GM23338 (cell line): ENCODE results near the gene DNAJC4. TPM values are rescaled to one million over a fixed set of nuclear protein-coding genes. Genes with fewer than 3 reads are reported as not detected.

ENCODE experiments used
- ATAC-seq: fragments of 200-7000 bp; cut with Tn5 transposase; 3 replicates; pipeline ENCODE4 v1.9.1; 2020
- DNase-seq: peaks from one replicate; pipeline ENCODE4 v3.0.0-alpha.2; 2015; ENCODE audit warnings: low spot score
- H2AFZ ChIP-seq: fragments of 200-600 bp; sonication (generic); 2 replicates; pipeline ENCODE4 v1.8.0; 2016; ENCODE audit warnings: antibody characterized with exemption, mild to moderate bottlenecking, moderate library complexity
- H3F3A ChIP-seq: fragments of 200-600 bp; sonication (generic); replicated peaks from 2 replicates; pipeline ENCODE4 v1.8.0; 2017; ENCODE audit warnings: antibody characterized with exemption, mixed run types, low read depth
- H3K27ac ChIP-seq: fragments of 200-600 bp; sonication (generic); 2 replicates; pipeline ENCODE4 v1.6.1; 2016; ENCODE audit warnings: low read depth
- H3K27me3 ChIP-seq: fragments of 200-600 bp; sonication (generic); 2 replicates; pipeline ENCODE4 v1.8.0; 2016; ENCODE audit warnings: mild to moderate bottlenecking, mixed run types, moderate library complexity; ENCODE audit not compliant: insufficient read depth
- H3K36me3 ChIP-seq: fragments of 200-600 bp; sonication (generic); 2 replicates; pipeline ENCODE4 v1.8.0; 2016; ENCODE audit warnings: mild to moderate bottlenecking; ENCODE audit not compliant: insufficient read depth
- H3K4me1 ChIP-seq: fragments of 200-600 bp; sonication (generic); 2 replicates; pipeline ENCODE4 v1.8.0; 2016; ENCODE audit warnings: mild to moderate bottlenecking, moderate library complexity; ENCODE audit not compliant: insufficient read depth
- H3K4me2 ChIP-seq: fragments of 200-600 bp; sonication (generic); 2 replicates; pipeline ENCODE4 v1.7.1; 2017; ENCODE audit warnings: mixed run types
- H3K4me3 ChIP-seq: fragments of 200-600 bp; sonication (generic); 2 replicates; pipeline ENCODE4 v1.6.1; 2016; ENCODE audit warnings: mixed run types
- H3K79me2 ChIP-seq: fragments of 200-600 bp; sonication (generic); replicated peaks from 2 replicates; pipeline ENCODE4 v1.8.0; 2017; ENCODE audit warnings: mild to moderate bottlenecking; ENCODE audit not compliant: insufficient read depth
- H3K9me2 ChIP-seq: fragments of 200-600 bp; sonication (generic); 2 replicates; pipeline ENCODE4 v1.8.0; 2017; ENCODE audit not compliant: insufficient read depth
- H4K20me1 ChIP-seq: fragments of 200-600 bp; sonication (generic); replicated peaks from 2 replicates; pipeline ENCODE4 v1.8.0; 2017; ENCODE audit warnings: mild to moderate bottlenecking; ENCODE audit not compliant: insufficient read depth
- H3K27ac Mint-ChIP-seq: 2 replicates; pipeline ENCODE4 v1.8.0; 2020; ENCODE audit warnings: inconsistent platforms, mild to moderate bottlenecking, moderate library complexity, mixed read lengths
- H3K27me3 Mint-ChIP-seq: 3 replicates; pipeline ENCODE4 v1.8.0; 2022; ENCODE audit warnings: low read depth, mild to moderate bottlenecking, moderate library complexity, mixed read lengths, inconsistent platforms; ENCODE audit not compliant: insufficient read depth, poor library complexity
- H3K36me3 Mint-ChIP-seq: 3 replicates; pipeline ENCODE4 v1.8.0; 2021; ENCODE audit warnings: low read depth, mild to moderate bottlenecking, inconsistent platforms, moderate library complexity, mixed read lengths
- H3K4me1 Mint-ChIP-seq: 3 replicates; pipeline ENCODE4 v1.8.0; 2020; ENCODE audit warnings: mild to moderate bottlenecking, inconsistent platforms, mixed read lengths
- H3K4me3 Mint-ChIP-seq: 3 replicates; pipeline ENCODE4 v1.8.0; 2021; ENCODE audit warnings: moderate library complexity, mild to moderate bottlenecking, inconsistent platforms, mixed read lengths
- H3K9me3 Mint-ChIP-seq: 3 replicates; pipeline ENCODE4 v1.8.0; 2020; ENCODE audit warnings: moderate library complexity, mild to moderate bottlenecking, inconsistent platforms, mixed read lengths
- CREB1 ChIP-seq: fragments of 250-450 bp; sonication (Bioruptor Pico); IDR thresholded peaks from 2 replicates; pipeline ENCODE4 v1.5.0; 2020; ENCODE audit warnings: low read depth, mild to moderate bottlenecking, moderate library complexity
- EZH2 ChIP-seq: fragments of 200-600 bp; sonication (generic); IDR thresholded peaks from one replicate; pipeline ENCODE4 v1.8.0; 2017; ENCODE audit warnings: antibody characterized with exemption, mild to moderate bottlenecking, low read depth; ENCODE audit not compliant: unreplicated experiment
- EZH2phosphoT487 ChIP-seq: fragments of 200-600 bp; sonication (generic); IDR thresholded peaks from one replicate; pipeline ENCODE4 v1.8.1; 2018; ENCODE audit warnings: antibody characterized with exemption; ENCODE audit not compliant: unreplicated experiment
- JUNB ChIP-seq: IDR thresholded peaks from one replicate; pipeline ENCODE4 v1.6.1; 2016; ENCODE audit warnings: antibody characterized with exemption; ENCODE audit not compliant: unreplicated experiment
- NANOG ChIP-seq: IDR thresholded peaks from 2 replicates; pipeline ENCODE4 v1.6.1; 2016; ENCODE audit warnings: antibody characterized with exemption, borderline replicate concordance
- STAT1 ChIP-seq: IDR thresholded peaks from one replicate; pipeline ENCODE4 v1.6.1; 2016; ENCODE audit warnings: antibody characterized with exemption; ENCODE audit not compliant: unreplicated experiment
- polyA plus RNA-seq: library from polyadenylated mRNA; unstranded; fragments of >200 nt; fragmentation: Nextera tagmentation; extraction: Ambion mirVana; gene quantifications from 2 replicates; pipeline ENCODE4 v1.2.1, GENCODE V29; 2016
- total RNA-seq: library from RNA; depleted of rRNA; stranded (reverse); fragments of >200 nt; shearing (Covaris generic); gene quantifications from 2 replicates; pipeline ENCODE4 v1.2.3, GENCODE V29; 2014
- TF ChIP-seq, protein P1 (sequence below): fragments of 250-450 bp; sonication (Bioruptor Pico); IDR thresholded peaks from 2 replicates; pipeline ENCODE4 v1.5.0; 2020; ENCODE audit warnings: mild to moderate bottlenecking, moderate library complexity

The DNAJC4 gene
- total and polyA plus RNA-seq, 2 experiments from 2014 or later: 10.5 to 34.4 TPM

DNA sequence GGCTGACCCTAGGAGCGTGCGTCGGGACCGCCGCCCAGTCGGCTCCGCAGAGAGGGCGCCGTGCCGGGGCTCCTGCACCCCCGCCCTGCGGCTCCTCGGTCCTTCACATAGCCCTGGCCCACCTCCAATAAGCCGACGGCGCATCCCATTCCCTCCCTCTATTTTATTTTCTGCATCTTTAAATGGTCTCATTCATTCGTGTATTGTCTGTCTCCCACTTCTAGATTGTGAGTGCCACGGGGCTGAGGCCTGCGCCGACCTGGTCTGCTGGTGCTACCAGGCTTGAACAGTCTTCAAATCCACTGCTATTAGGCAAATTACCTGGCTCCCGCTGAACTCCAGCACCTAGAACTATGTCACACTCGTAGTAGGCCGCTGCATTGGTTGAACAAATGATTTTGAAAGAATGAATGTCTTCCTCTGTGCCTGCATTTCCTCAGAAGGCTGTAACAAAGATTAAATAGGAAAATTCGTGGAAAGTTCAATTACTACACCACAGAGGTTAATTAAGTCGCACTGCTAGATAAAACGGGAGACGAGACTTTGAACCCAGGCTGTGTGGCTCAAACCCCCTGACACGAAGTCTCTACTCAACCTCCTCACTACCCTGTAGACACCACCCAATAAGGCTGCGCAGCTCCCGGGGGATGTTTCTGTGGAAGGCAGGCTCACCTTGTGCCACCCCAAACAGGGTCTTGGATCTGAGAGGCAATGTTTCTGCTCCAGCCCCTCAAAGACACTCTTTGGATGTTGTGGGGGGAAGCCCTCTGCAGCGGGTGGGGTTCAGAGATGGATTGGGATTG, 17.6 kb downstream of the DNAJC4 start:
- no peaks in the 10 kb centered on the region for H3K9me3 Mint-ChIP-seq
- Histone ChIP-seq H3K27me3 (no peaks in the 10 kb centered on the region), H3K27ac (peak overlapping the region; percentile 62; the same call in 1 of the 2 replicates), H3K4me3 (peak overlapping the region; percentile 100), H4K20me1 (no peaks in the 10 kb centered on the region; the same call in none of the 2 replicates), H3K4me2 (peak overlapping the region; percentile 100), H2AFZ (peak overlapping the region; percentile 66; the same call in 1 of the 2 replicates), H3K79me2 (peaks cover 30% of the 10 kb centered on the region), H3K9me2 (no peaks in the 10 kb centered on the region), H3F3A (peaks cover 47% of the 10 kb centered on the region), H3K36me3 (no peaks in the 10 kb centered on the region), H3K4me1 (peaks cover 39% of the 10 kb centered on the region)
- peak; percentile 8 for ATAC-seq
- no peak for TF ChIP-seq JUNB
- no peak for TF ChIP-seq EZH2phosphoT487
- TF ChIP-seq, protein P1, sequence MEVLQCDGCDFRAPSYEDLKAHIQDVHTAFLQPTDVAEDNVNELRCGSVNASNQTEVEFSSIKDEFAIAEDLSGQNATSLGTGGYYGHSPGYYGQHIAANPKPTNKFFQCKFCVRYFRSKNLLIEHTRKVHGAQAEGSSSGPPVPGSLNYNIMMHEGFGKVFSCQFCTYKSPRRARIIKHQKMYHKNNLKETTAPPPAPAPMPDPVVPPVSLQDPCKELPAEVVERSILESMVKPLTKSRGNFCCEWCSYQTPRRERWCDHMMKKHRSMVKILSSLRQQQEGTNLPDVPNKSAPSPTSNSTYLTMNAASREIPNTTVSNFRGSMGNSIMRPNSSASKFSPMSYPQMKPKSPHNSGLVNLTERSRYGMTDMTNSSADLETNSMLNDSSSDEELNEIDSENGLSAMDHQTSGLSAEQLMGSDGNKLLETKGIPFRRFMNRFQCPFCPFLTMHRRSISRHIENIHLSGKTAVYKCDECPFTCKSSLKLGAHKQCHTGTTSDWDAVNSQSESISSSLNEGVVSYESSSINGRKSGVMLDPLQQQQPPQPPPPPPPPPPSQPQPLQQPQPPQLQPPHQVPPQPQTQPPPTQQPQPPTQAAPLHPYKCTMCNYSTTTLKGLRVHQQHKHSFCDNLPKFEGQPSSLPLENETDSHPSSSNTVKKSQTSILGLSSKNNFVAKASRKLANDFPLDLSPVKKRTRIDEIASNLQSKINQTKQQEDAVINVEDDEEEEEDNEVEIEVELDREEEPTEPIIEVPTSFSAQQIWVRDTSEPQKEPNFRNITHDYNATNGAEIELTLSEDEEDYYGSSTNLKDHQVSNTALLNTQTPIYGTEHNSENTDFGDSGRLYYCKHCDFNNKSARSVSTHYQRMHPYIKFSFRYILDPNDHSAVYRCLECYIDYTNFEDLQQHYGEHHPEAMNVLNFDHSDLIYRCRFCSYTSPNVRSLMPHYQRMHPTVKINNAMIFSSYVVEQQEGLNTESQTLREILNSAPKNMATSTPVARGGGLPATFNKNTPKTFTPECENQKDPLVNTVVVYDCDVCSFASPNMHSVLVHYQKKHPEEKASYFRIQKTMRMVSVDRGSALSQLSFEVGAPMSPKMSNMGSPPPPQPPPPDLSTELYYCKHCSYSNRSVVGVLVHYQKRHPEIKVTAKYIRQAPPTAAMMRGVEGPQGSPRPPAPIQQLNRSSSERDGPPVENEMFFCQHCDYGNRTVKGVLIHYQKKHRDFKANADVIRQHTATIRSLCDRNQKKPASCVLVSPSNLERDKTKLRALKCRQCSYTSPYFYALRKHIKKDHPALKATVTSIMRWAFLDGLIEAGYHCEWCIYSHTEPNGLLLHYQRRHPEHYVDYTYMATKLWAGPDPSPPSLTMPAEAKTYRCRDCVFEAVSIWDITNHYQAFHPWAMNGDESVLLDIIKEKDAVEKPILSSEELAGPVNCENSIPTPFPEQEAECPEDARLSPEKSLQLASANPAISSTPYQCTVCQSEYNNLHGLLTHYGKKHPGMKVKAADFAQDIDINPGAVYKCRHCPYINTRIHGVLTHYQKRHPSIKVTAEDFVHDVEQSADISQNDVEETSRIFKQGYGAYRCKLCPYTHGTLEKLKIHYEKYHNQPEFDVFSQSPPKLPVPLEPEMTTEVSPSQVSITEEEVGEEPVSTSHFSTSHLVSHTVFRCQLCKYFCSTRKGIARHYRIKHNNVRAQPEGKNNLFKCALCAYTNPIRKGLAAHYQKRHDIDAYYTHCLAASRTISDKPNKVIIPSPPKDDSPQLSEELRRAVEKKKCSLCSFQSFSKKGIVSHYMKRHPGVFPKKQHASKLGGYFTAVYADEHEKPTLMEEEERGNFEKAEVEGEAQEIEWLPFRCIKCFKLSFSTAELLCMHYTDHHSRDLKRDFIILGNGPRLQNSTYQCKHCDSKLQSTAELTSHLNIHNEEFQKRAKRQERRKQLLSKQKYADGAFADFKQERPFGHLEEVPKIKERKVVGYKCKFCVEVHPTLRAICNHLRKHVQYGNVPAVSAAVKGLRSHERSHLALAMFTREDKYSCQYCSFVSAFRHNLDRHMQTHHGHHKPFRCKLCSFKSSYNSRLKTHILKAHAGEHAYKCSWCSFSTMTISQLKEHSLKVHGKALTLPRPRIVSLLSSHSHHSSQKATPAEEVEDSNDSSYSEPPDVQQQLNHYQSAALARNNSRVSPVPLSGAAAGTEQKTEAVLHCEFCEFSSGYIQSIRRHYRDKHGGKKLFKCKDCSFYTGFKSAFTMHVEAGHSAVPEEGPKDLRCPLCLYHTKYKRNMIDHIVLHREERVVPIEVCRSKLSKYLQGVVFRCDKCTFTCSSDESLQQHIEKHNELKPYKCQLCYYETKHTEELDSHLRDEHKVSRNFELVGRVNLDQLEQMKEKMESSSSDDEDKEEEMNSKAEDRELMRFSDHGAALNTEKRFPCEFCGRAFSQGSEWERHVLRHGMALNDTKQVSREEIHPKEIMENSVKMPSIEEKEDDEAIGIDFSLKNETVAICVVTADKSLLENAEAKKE: no peak
- TF ChIP-seq CREB1 (CRISPR knock-in tag): no peak
- no peak for TF ChIP-seq EZH2
- TF ChIP-seq NANOG: no peak
- TF ChIP-seq STAT1: no peak
- H3K27me3 Mint-ChIP-seq: peaks cover 35% of the 10 kb centered on the region
- H3K36me3 Mint-ChIP-seq: peaks cover 14% of the 10 kb centered on the region
- no peak for DNase-seq
- H3K27ac Mint-ChIP-seq: peak overlapping the region; percentile 94
- peaks cover 42% of the 10 kb centered on the region for H3K4me1 Mint-ChIP-seq
- peak overlapping the region; percentile 88 for H3K4me3 Mint-ChIP-seq
